Measurements from ENCODE around the gene PPP1R14D.

- TF ChIP-seq POLR2A (IDR thresholded peaks at IDR 0.05) (no peak), CTCF (IDR thresholded peaks at IDR 0.05) (no peak)
Measured at GRCh38 chr15:40821195-40821594, 7.3 kb downstream of the PPP1R14D start.

All from thyroid gland (tissue), 4 donors.